OCI-LY3 (cell line): ENCODE measurements around the gene RNPEP.

ENCODE experiments used
- H2AFZ ChIP-seq: fragments of 200-600, 300-600 bp; shearing (Covaris generic); 2 replicates; pipeline ENCODE4 v1.6.0; 2014; ENCODE audit warnings: antibody characterized with exemption, low read depth, low read length
- H3K27ac ChIP-seq: fragments of 200-600, 300-600 bp; sonication (generic); 2 replicates; pipeline ENCODE4 v1.5.1; 2014; ENCODE audit warnings: mild to moderate bottlenecking, low read length, moderate library complexity, mixed read lengths
- H3K27me3 ChIP-seq: fragments of 200-600, 300-600 bp; sonication (generic); 2 replicates; pipeline ENCODE4 v1.6.1; 2014; ENCODE audit warnings: low read depth, low read length, mixed read lengths
- H3K36me3 ChIP-seq: fragments of 200-600, 300-600 bp; sonication (generic); replicated peaks from 2 replicates; pipeline ENCODE3; 2014; ENCODE audit warnings: low read depth, low read length, mixed read lengths
- H3K4me1 ChIP-seq: fragments of 300-600, 200-600 bp; sonication (generic); 2 replicates; pipeline ENCODE4 v1.6.1; 2014; ENCODE audit warnings: low read length, mixed read lengths
- H3K4me2 ChIP-seq: fragments of 200-600, 300-600 bp; sonication (generic); 2 replicates; pipeline ENCODE4 v1.6.1; 2014; ENCODE audit warnings: low read length, mixed read lengths
- H3K4me3 ChIP-seq: fragments of 300-600, 200-600 bp; sonication (generic); 2 replicates; pipeline ENCODE4 v1.5.1; 2014; ENCODE audit warnings: antibody characterized with exemption, mild to moderate bottlenecking, low read length, moderate library complexity
- H3K79me2 ChIP-seq: fragments of 300-600, 200-600 bp; shearing (Covaris generic); 2 replicates; pipeline ENCODE4 v1.6.1; 2014; ENCODE audit warnings: mild to moderate bottlenecking, low read length, mixed read lengths
- H3K9ac ChIP-seq: fragments of 300-600, 200-600 bp; shearing (Covaris generic); 2 replicates; pipeline ENCODE4 v1.6.0; 2014; ENCODE audit warnings: mild to moderate bottlenecking, low read length, moderate library complexity
- H3K9me3 ChIP-seq: fragments of 200-600, 300-600 bp; shearing (Covaris generic); 2 replicates; pipeline ENCODE4 v1.6.1; 2014; ENCODE audit warnings: low read length, mixed read lengths; ENCODE audit not compliant: insufficient read depth
- H4K20me1 ChIP-seq: fragments of 200-600, 300-600 bp; sonication (generic); 2 replicates; pipeline ENCODE4 v1.6.1; 2016; ENCODE audit warnings: low read length, mixed read lengths; ENCODE audit not compliant: insufficient read depth
- CTCF ChIP-seq: fragments of 200-600, 300-600 bp; sonication (generic); IDR thresholded peaks from 2 replicates; pipeline ENCODE4 v1.5.1; 2014; ENCODE audit warnings: antibody characterized with exemption, low read length, low read depth
- EZH2phosphoT487 ChIP-seq: fragments of 200-600 bp; shearing (Covaris generic); IDR thresholded peaks from 2 replicates; pipeline ENCODE4 v1.6.1; 2018; ENCODE audit warnings: antibody characterized with exemption, mixed run types, low read depth

RNPEP gene

GRCh38 chr1:202013603-202014002 lies 31.2 kb downstream of the RNPEP start:
- H3K4me3 ChIP-seq: no peak overlapping the region
- no peak for TF ChIP-seq EZH2phosphoT487
- TF ChIP-seq CTCF: no peak
- peaks cover 25% of the 10 kb centered on the region for H3K36me3 ChIP-seq
- no peaks in the 10 kb centered on the region for H4K20me1 ChIP-seq
- H3K4me2 ChIP-seq: no peak overlapping the region
- no peak overlapping the region for H2AFZ ChIP-seq
- peaks cover 17% of the 10 kb centered on the region for H3K79me2 ChIP-seq
- H3K27me3 ChIP-seq: no peaks in the 10 kb centered on the region
- H3K4me1 ChIP-seq: peaks cover 20% of the 10 kb centered on the region
- H3K27ac ChIP-seq: no peak overlapping the region
- no peak overlapping the region for H3K9ac ChIP-seq
- H3K9me3 ChIP-seq: no peaks in the 10 kb centered on the region

DNA sequence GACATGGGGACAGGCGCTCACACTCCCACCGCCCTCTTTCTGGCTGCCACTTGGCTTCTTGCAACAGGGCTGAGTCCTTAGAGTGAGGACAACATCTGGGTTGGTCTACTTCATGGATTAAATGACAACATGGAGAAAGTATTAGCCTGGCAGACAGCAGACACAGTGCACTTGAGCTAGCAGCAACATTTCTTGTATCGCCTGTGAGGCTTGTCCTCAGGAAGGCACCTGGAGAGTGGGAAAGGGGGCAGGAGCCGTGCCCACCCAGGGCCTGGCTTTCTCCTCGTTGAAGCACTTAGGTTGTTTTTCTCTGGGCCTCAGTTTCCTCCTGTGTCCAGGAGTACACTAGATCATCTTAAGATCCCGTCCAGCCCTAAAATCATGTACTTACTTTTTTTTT lies 31.6 kb downstream of the RNPEP start:
- Histone ChIP-seq H3K9me3 (no peaks in the 10 kb centered on the region), H3K4me3 (no peak overlapping the region), H3K27ac (no peak overlapping the region), H3K4me1 (peaks cover 19% of the 10 kb centered on the region), H3K79me2 (peaks cover 17% of the 10 kb centered on the region), H4K20me1 (no peaks in the 10 kb centered on the region), H3K36me3 (peaks cover 25% of the 10 kb centered on the region), H3K4me2 (no peak overlapping the region), H3K27me3 (no peaks in the 10 kb centered on the region), H3K9ac (no peak overlapping the region), H2AFZ (no peak overlapping the region)
- TF ChIP-seq CTCF (no peak), EZH2phosphoT487 (no peak)

- no peak overlapping the region for H3K4me2 ChIP-seq
- peaks cover 9% of the 10 kb centered on the region for H3K4me1 ChIP-seq
- H3K9me3 ChIP-seq: no peaks in the 10 kb centered on the region
- peaks cover 17% of the 10 kb centered on the region for H3K79me2 ChIP-seq
- H3K27me3 ChIP-seq: no peaks in the 10 kb centered on the region
- H4K20me1 ChIP-seq: no peaks in the 10 kb centered on the region
- H3K9ac ChIP-seq: no peak overlapping the region
- TF ChIP-seq EZH2phosphoT487: no peak
- no peak overlapping the region for H3K27ac ChIP-seq
- H3K36me3 ChIP-seq: peaks cover 25% of the 10 kb centered on the region
- no peak overlapping the region for H2AFZ ChIP-seq
- no peak overlapping the region for H3K4me3 ChIP-seq
Observed at GRCh38 chr1:202014915-202015661, 32.6 kb downstream of the RNPEP start.

DNA sequence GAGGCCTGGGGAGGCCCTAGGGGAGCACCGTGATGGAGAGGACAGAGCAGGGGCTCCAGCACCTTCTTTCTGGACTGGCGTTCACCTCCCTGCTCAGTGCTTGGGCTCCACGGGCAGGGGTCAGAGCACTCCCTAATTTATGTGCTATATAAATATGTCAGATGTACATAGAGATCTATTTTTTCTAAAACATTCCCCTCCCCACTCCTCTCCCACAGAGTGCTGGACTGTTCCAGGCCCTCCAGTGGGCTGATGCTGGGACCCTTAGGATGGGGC lies 33.2 kb downstream of the RNPEP start:
- H3K9me3 ChIP-seq: no peaks in the 10 kb centered on the region
- no peaks in the 10 kb centered on the region for H3K27me3 ChIP-seq
- no peak overlapping the region for H3K9ac ChIP-seq
- peaks cover 8% of the 10 kb centered on the region for H3K4me1 ChIP-seq
- peaks cover 15% of the 10 kb centered on the region for H3K79me2 ChIP-seq
- no peak overlapping the region for H3K4me3 ChIP-seq
- H3K36me3 ChIP-seq: peaks cover 25% of the 10 kb centered on the region
- no peak overlapping the region for H2AFZ ChIP-seq
- TF ChIP-seq CTCF (no peak), EZH2phosphoT487 (no peak)
- H3K4me2 ChIP-seq: no peak overlapping the region
- no peak overlapping the region for H3K27ac ChIP-seq
- H4K20me1 ChIP-seq: no peaks in the 10 kb centered on the region
